Stomach smooth muscle (tissue), 2 donors: Measurements from ENCODE around the gene NXN.
A peak's percentile ranks its signal among the peaks of the same experiment; 100 is the strongest.

Experiments
- H3K27ac ChIP-seq: one replicate; pipeline ENCODE4 v1.7.0; 2013; ENCODE audit warnings: mild to moderate bottlenecking, low read length, inconsistent platforms
- H3K27me3 ChIP-seq, 2 donors: one replicate each; pipeline ENCODE4 v1.7.0; 2013; ENCODE audit warnings: low read length in 2 of 2; ENCODE audit not compliant: insufficient read depth in 2 of 2, control insufficient read depth in 1 of 2
- H3K36me3 ChIP-seq, 2 donors: one replicate each; pipeline ENCODE4 v1.7.0; 2013; ENCODE audit warnings: low read length in 2 of 2; ENCODE audit not compliant: control insufficient read depth in 2 of 2, insufficient read depth in 2 of 2
- H3K4me1 ChIP-seq: one replicate; pipeline ENCODE4 v1.7.0; 2013; ENCODE audit warnings: low read length; ENCODE audit not compliant: control insufficient read depth, insufficient read depth
- H3K4me3 ChIP-seq, 2 donors: one replicate each; pipeline ENCODE4 v1.7.0; 2013; ENCODE audit warnings: low read length in 2 of 2
- H3K9ac ChIP-seq, 2 donors: one replicate each; pipeline ENCODE4 v1.7.0; 2013; ENCODE audit warnings: low read length in 2 of 2, mild to moderate bottlenecking in 1 of 2
- H3K9me3 ChIP-seq, 2 donors: one replicate each; pipeline ENCODE4 v1.7.0; 2013; ENCODE audit warnings: low read length in 2 of 2; ENCODE audit not compliant: control insufficient read depth in 2 of 2
- donor health status: healthy.
- donor health status: Pancreatic carcinoma.

The NXN gene

DNA sequence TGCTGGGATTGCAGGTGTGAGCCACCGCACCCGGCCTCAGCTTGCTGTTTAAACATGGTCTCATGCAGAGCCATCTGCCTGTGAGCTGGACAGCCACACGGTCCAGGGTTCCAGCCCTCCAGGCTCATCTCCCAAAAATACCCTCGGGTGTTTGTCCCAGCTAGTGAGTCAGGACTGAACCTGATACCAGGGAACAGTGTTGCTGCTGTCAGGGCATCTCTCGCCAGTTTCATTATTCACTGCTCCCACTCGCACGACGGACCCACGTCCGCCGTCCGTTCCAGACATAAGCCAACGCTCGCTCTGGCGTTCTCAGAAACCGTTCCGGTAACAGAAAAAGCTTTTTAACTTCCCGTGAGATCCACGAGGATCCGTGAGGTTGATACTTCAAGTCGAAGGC is 77.6 kb downstream of the NXN start:
- no peaks in the 10 kb centered on the region for H3K9me3 ChIP-seq
- H3K4me1 ChIP-seq, result peaks cover 43% of the 10 kb centered on the region
- H3K27ac ChIP-seq, result peak overlapping the region; percentile 69
- H3K4me3 ChIP-seq, result no peak overlapping the region
- no peak overlapping the region for H3K9ac ChIP-seq
- no peaks in the 10 kb centered on the region for H3K27me3 ChIP-seq
- H3K36me3 ChIP-seq, result no peaks in the 10 kb centered on the region

DNA sequence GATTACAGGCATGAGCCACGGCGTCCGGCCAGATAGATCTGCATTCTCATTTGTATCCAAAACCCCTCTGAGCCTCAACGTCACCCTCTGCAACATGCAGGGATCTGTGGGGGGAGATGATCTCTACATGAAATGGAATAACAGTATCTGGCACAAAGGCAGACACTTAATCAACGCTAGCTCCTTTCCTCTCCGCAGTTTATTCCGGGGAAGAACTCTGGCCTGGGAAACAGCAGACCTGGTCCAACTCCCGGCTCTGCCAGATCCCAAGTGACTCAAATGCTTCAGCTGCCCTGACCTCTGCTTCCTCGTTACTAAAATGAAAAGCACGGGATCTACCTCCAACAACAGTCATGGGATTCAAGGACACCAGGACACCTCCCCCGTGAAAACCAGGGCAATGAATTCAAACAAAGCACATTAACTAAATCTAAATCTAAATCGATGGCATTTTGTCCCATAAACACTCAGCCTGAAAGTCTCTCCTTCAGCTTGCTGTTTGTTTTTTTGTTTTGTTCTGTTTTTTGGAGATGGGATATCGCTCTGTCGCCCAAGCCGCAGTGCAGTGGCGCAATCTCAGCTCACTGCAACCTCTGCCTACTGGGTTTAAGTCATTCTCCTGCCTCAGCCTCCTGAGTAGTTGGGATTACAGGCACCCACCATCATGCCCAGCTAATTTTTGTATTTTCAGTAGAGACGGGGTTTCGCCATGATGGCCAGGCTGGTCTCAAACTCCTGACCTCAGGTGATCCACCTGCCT is 78.2 kb downstream of the NXN start:
- peak overlapping the region; percentile 17 to 61 for H3K4me3 ChIP-seq
- H3K36me3 ChIP-seq, result no peaks in the 10 kb centered on the region
- peak overlapping the region in 1 of 2 donors; percentile 47 for H3K9ac ChIP-seq
- peak overlapping the region; percentile 69 for H3K27ac ChIP-seq
- no peaks in the 10 kb centered on the region for H3K9me3 ChIP-seq
- H3K27me3 ChIP-seq, result no peaks in the 10 kb centered on the region
- peaks cover 49% of the 10 kb centered on the region for H3K4me1 ChIP-seq

DNA sequence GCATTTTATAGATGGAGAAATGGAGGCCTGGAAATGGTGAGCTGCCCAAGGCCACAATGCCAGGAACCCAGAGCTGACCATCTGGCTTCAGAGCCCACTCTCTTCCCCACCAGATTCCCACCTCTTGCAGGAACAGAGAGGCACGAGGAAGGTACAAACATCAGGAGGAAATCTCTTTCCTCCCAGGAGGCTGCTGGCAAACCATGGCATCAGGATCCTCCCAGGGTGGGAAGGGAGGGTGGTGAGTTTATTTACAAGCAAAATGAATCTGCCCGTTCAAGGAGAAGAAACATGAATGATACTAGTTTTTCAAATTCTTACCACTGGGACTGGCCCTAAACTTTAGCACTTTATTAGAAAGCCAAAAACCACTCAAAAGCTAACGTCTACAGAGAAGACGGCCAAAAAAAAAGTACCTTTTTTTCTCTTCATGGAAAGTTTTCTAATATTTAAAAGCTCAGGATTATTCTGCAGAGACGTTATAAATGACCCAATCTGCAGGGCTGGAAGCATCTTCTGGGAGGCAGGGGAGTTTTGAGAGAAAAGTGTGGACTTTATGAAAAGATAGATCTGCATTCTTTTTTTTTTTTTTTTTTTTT is 79.1 kb downstream of the NXN start:
- Histone ChIP-seq H3K4me3 (no peak overlapping the region), H3K4me1 (peaks cover 51% of the 10 kb centered on the region), H3K27ac (peak overlapping the region; percentile 69), H3K36me3 (no peaks in the 10 kb centered on the region), H3K9me3 (no peaks in the 10 kb centered on the region), H3K27me3 (no peaks in the 10 kb centered on the region), H3K9ac (no peak overlapping the region)

DNA sequence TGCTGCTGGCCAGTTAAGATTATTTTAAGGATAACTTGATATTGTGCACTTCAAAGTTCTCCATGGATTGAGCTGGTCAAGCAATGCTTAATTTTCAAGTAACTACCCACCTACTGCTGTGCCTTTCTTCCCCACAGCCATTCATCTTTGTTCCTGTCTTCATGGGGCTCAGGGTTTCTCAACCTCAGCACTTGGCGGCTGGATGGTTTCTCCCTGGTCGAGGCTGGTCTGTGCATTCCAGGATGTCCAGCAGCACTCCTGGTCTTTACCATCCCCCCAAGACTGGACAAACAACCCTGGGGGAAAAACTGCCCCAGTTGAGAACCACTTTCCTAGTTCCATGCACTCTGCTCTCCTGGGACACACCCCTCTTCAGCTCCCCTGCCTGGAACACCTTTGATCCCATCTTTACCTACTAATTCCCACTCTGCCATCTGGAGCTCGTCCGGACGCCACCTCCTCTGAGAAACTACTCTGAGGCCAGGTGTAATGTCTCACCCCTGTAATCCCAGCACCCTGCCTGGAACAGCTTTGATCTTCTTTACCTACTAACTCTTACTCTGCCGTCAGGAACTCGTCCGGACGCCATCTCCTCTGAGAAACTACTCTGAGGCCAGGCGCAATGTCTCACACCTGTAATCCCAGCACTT is 81.5 kb downstream of the NXN start:
- Histone ChIP-seq H3K9ac (no peak overlapping the region), H3K9me3 (no peaks in the 10 kb centered on the region), H3K4me3 (no peak overlapping the region), H3K36me3 (no peaks in the 10 kb centered on the region), H3K4me1 (peaks cover 39% of the 10 kb centered on the region), H3K27ac (no peak overlapping the region), H3K27me3 (no peaks in the 10 kb centered on the region)

DNA sequence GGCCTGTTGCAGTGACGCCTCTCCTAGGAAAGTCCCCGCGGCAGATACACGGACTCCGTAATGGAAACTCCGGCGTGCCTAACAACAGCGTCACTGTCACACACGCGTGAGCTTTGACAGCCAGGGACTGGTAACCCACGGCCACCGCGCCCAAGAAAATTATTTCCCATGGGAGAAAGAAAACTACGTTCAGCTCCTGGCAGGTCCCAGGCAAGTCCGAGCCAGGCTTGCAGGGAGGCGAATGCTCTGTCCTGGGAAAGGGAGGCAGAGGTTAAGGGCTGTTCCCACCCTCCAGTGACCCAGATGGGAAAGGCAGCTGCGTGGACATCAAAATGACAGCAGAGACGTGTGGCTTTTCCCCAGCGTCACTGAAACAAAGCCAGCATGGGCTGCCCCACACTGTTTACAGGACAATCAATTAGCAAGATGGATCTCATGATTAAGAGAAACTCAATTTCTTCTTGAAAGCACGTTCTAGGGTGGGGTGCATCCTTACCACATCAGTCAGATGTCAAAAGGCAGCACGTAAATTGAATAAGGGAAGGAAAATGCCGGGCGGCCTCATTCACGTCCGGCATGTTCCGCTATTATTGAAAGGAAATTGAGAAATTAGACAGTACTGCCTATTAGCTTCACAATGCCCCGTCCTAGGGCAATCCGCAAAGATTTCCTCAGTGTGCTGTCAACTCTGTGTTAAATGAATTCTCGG is 82.5 kb downstream of the NXN start:
- no peaks in the 10 kb centered on the region for H3K36me3 ChIP-seq
- H3K9me3 ChIP-seq, result no peaks in the 10 kb centered on the region
- H3K27me3 ChIP-seq, result no peaks in the 10 kb centered on the region
- peak overlapping the region; percentile 57 to 60 for H3K9ac ChIP-seq
- peak overlapping the region; percentile 76 for H3K27ac ChIP-seq
- peak overlapping the region; percentile 64 to 68 for H3K4me3 ChIP-seq
- H3K4me1 ChIP-seq, result peaks cover 38% of the 10 kb centered on the region

DNA sequence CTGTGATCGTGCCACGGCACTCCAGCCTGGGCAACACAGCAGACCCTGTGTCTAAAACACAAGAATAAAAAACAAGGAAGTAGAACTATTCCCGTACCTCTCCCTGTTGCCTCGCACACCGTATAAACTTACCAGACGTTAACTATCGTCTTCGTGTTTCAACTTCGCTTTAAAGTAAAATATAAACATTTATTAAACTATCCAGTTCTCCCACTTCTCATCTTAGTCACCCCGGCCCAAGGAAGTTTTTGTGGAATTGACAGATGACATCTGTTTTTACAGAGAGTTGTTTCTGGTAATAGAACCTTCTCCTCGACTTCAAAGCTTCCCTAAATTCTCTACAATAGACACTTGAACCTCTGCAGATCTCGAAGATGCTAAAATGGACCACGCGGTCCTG is 83.1 kb downstream of the NXN start:
- no peaks in the 10 kb centered on the region for H3K9me3 ChIP-seq
- H3K27ac ChIP-seq, result peak overlapping the region; percentile 76
- H3K4me3 ChIP-seq, result peak overlapping the region; percentile 64 to 68
- peaks cover 34% of the 10 kb centered on the region for H3K4me1 ChIP-seq
- peak overlapping the region; percentile 57 to 60 for H3K9ac ChIP-seq
- no peaks in the 10 kb centered on the region for H3K27me3 ChIP-seq
- no peaks in the 10 kb centered on the region for H3K36me3 ChIP-seq

DNA sequence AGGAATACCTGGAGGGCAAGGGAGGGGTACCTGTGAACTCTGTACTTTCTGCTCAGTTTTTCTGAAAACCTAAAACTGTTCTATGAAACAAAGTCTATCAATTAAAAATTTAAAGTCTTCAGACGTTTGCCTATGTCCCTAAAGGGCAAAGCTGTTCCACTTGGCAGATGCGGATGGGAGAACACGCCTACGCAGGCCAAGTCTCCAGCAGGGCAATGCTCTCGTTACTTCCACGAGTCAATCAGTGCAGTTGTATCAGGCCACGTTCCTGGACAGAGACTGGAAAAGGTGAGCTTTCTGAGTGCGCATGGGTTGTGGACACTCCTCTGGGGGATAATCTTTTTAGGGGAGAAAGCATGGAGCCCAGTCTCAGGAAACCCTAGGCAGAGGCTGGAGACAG is 86.6 kb downstream of the NXN start:
- Histone ChIP-seq H3K9ac (no peak overlapping the region), H3K4me3 (no peak overlapping the region), H3K4me1 (peaks cover 35% of the 10 kb centered on the region), H3K27ac (peak overlapping the region; percentile 6), H3K27me3 (no peaks in the 10 kb centered on the region), H3K9me3 (no peaks in the 10 kb centered on the region), H3K36me3 (no peaks in the 10 kb centered on the region)

DNA sequence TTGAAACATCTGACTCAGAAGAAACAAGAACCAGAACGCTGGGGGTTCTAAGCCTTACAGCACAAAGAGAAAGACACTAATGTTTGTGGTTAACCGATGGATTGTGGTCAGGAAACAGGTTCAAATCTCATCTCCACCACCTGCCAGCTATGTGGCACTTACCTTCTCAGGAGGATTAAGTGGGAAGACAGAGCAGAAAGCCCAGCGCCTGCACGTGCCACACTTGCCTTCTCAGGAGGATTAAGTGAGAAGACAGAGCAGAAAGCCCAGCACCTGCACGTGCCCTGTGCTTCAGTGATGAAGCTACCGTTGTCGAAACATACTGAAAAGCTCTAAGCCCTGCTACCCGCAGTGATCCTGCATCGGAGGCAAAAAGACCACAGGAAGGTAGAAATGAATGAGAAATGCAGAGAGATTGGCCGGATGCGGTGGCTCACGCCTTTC is 90.6 kb downstream of the NXN start:
- Histone ChIP-seq H3K36me3 (no peaks in the 10 kb centered on the region), H3K4me3 (no peak overlapping the region), H3K27me3 (no peaks in the 10 kb centered on the region), H3K4me1 (peaks cover 45% of the 10 kb centered on the region), H3K9me3 (no peaks in the 10 kb centered on the region), H3K9ac (no peak overlapping the region), H3K27ac (peak overlapping the region; percentile 94)

DNA sequence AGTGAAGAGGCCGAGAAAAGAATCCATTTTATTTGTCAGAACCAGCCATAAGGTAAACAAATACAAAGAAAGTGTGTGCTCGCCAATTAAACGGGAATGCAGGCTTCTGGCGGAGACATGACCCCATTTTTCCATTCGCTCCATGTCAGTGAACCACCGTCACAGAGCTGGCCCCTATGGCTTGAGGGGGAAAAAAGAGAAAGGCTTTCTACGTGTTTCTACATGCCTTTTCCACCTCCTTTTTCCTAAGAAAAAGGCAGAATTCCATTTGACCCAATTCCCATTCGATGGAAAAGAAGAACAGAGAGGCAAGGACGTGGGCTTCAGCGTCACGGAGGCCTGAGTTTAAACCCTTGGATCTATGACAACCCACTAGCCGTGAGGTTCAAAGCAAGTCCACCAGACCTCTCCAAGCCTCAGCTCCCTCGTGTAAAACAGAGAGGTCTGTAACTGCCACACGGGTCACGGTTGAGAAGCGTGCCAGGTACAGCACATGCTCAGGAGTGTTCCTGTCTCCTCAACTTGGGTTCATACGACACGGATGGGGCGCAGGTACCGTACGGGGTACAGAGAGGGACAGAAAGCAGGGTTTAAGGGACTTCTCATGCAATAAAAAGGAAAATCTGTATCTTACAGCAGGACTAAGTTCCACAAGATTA is 91.9 kb downstream of the NXN start:
- peaks cover 56% of the 10 kb centered on the region for H3K4me1 ChIP-seq
- H3K36me3 ChIP-seq, result no peaks in the 10 kb centered on the region
- H3K9me3 ChIP-seq, result no peaks in the 10 kb centered on the region
- peak overlapping the region; percentile 94 for H3K27ac ChIP-seq
- peak overlapping the region; percentile 23 to 54 for H3K4me3 ChIP-seq
- peak overlapping the region; percentile 61 to 72 for H3K9ac ChIP-seq
- no peaks in the 10 kb centered on the region for H3K27me3 ChIP-seq

DNA sequence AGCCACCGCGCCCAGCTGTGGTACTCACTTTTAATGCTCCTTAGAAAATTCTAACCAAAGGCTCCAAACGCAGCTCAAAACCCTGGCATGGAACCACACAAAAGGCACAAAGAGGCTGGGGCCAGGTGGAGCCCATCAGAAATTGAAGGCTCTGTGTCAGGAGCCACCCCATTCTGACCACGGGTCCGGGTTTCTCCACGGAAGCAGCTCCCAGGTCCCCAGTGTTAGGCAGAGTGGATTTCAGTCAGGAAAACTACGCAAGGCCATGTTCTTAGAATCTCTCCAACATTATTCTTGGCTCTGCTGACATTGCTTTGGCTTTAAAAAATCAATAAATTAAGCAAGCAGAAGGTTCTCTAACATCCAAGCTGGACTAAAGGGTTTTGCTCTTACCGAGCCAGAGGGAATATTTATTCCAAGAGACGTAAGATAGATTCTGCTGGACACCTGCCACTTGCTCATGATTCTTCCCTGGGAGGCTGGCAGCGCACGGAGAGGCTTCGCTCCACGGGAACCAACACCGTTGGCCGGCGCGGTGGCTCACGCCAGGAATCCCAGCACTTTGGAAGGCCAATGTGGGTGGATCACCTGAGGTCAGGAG is 93.5 kb downstream of the NXN start:
- Histone ChIP-seq H3K27me3 (no peaks in the 10 kb centered on the region), H3K4me1 (peaks cover 64% of the 10 kb centered on the region), H3K9ac (peak overlapping the region; percentile 22 to 38), H3K27ac (peak overlapping the region; percentile 94), H3K9me3 (no peaks in the 10 kb centered on the region), H3K36me3 (no peaks in the 10 kb centered on the region), H3K4me3 (peak overlapping the region in 1 of 2 donors; percentile 8)
